Measurements from ENCODE around the gene GALNT2. TPM values are rescaled to one million over a fixed set of nuclear protein-coding genes. Genes with fewer than 3 reads are reported as not detected.
A peak's percentile ranks its signal among the peaks of the same experiment; 100 is the strongest.

The GALNT2 gene
- total and polyA plus RNA-seq, 2 of the 13 experiments (the other 11 are each of a cell fraction or from before 2014, with no cell fraction given) = 39.3 to 39.6 TPM

GRCh38 chr1:230084408-230085177, 17.6 kb downstream of the GALNT2 start (continued):
- TF ChIP-seq ARID4A (CRISPR knock-in tag; IDR thresholded peaks at IDR 0.05; ENCODE audit: borderline replicate concordance) (no peak), MLX (CRISPR knock-in tag; IDR thresholded peaks at IDR 0.05) (no peak), ELF3 (CRISPR knock-in tag; IDR thresholded peaks at IDR 0.05) (no peak), ZBTB33 (CRISPR knock-in tag; IDR thresholded peaks at IDR 0.05) (no peak), FOSL2 (CRISPR knock-in tag; IDR thresholded peaks at IDR 0.05) (peak; percentile 84), PAF1 (CRISPR knock-in tag; IDR thresholded peaks at IDR 0.05) (no peak), ZFAT (CRISPR knock-in tag; conservative IDR thresholded peaks at IDR 0.05) (no peak), EP300 (IDR thresholded peaks at IDR 0.05; ENCODE audit: low read depth in 2 of 2, low read length in 2 of 2) (peak in 1 of 2 experiments; percentile 34; a peak in 1 of 4 replicates), EP300 (CRISPR knock-in tag; IDR thresholded peaks at IDR 0.05; ENCODE audit: borderline replicate concordance) (no peak), ZIK1 (CRISPR knock-in tag; IDR thresholded peaks at IDR 0.05; ENCODE audit: borderline replicate concordance, low read depth) (no peak), ZNF441 (CRISPR knock-in tag; IDR thresholded peaks at IDR 0.05; ENCODE audit: borderline replicate concordance) (no peak), NFYC (CRISPR knock-in tag; IDR thresholded peaks at IDR 0.05) (no peak), NR0B2 (CRISPR knock-in tag; IDR thresholded peaks at IDR 0.05) (no peak), SAP130 (CRISPR knock-in tag; IDR thresholded peaks at IDR 0.05; ENCODE audit: low read depth) (peak; percentile 44)
- TF ChIP-seq, protein P1, sequence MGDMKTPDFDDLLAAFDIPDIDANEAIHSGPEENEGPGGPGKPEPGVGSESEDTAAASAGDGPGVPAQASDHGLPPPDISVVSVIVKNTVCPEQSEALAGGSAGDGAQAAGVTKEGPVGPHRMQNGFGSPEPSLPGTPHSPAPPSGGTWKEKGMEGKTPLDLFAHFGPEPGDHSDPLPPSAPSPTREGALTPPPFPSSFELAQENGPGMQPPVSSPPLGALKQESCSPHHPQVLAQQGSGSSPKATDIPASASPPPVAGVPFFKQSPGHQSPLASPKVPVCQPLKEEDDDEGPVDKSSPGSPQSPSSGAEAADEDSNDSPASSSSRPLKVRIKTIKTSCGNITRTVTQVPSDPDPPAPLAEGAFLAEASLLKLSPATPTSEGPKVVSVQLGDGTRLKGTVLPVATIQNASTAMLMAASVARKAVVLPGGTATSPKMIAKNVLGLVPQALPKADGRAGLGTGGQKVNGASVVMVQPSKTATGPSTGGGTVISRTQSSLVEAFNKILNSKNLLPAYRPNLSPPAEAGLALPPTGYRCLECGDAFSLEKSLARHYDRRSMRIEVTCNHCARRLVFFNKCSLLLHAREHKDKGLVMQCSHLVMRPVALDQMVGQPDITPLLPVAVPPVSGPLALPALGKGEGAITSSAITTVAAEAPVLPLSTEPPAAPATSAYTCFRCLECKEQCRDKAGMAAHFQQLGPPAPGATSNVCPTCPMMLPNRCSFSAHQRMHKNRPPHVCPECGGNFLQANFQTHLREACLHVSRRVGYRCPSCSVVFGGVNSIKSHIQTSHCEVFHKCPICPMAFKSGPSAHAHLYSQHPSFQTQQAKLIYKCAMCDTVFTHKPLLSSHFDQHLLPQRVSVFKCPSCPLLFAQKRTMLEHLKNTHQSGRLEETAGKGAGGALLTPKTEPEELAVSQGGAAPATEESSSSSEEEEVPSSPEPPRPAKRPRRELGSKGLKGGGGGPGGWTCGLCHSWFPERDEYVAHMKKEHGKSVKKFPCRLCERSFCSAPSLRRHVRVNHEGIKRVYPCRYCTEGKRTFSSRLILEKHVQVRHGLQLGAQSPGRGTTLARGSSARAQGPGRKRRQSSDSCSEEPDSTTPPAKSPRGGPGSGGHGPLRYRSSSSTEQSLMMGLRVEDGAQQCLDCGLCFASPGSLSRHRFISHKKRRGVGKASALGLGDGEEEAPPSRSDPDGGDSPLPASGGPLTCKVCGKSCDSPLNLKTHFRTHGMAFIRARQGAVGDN (CRISPR knock-in tag; IDR thresholded peaks at IDR 0.05) = peak; percentile 23; the same call in 1 of the 2 replicates
- TF ChIP-seq, protein P2, sequence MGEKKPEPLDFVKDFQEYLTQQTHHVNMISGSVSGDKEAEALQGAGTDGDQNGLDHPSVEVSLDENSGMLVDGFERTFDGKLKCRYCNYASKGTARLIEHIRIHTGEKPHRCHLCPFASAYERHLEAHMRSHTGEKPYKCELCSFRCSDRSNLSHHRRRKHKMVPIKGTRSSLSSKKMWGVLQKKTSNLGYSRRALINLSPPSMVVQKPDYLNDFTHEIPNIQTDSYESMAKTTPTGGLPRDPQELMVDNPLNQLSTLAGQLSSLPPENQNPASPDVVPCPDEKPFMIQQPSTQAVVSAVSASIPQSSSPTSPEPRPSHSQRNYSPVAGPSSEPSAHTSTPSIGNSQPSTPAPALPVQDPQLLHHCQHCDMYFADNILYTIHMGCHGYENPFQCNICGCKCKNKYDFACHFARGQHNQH (CRISPR knock-in tag; IDR thresholded peaks at IDR 0.05) = no peak

Data from HepG2 (cell line).